ENCODE data around the gene CNOT4. TPM values are rescaled to one million over a fixed set of nuclear protein-coding genes. Genes with fewer than 3 reads are reported as not detected.

Gene CNOT4
- total and polyA plus RNA-seq, 2 of the 13 experiments (the other 11 are each of a cell fraction or from before 2014, with no cell fraction given) = 7.4 to 8.4 TPM

DNA sequence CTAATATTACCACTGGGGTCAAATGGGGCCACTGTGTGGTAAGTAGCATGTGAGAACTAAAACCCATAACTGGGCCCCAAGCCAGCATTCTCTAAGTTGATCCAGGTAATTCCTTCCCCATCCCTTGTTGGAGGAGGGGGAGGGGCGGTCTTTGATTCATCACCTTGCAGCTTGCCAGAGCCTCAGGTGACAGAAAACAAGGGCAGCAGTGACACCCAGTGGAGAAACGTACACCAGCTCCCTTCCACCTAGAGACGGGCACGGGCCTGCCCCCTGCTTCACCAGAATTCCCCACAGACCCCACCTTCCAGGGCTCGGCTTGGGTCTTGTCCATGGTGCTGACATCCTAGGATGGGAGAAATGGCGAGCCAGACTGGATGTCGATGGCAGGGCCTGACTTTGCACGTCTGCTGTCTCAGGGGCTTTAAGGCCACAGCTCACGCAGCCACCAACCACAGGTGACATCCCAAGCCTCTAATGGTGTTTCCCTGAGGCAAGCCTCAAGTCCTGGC lies 174.2 kb downstream of the CNOT4 start (continued):
- TF ChIP-seq, protein P1, sequence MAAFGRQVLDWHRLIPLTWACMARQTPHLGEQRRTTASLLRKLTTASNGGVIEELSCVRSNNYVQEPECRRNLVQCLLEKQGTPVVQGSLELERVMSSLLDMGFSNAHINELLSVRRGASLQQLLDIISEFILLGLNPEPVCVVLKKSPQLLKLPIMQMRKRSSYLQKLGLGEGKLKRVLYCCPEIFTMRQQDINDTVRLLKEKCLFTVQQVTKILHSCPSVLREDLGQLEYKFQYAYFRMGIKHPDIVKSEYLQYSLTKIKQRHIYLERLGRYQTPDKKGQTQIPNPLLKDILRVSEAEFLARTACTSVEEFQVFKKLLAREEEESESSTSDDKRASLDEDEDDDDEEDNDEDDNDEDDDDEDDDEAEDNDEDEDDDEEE (CRISPR knock-in tag; IDR thresholded peaks at IDR 0.05) = 0 out of 2 replicates have a peak, but pooled peaks have one; percentile 35
- TF ChIP-seq ZNF136 (CRISPR knock-in tag; IDR thresholded peaks at IDR 0.05; ENCODE audit: low read depth) (no peak), ZNF879 (CRISPR knock-in tag; IDR thresholded peaks at IDR 0.05) (no peak), IRX3 (CRISPR knock-in tag; IDR thresholded peaks at IDR 0.05; ENCODE audit: borderline replicate concordance, low read depth) (peak; percentile 85; the same call in 1 of the 2 replicates), ZBTB7B (CRISPR knock-in tag; IDR thresholded peaks at IDR 0.05) (peak; percentile 82), GPN1 (CRISPR knock-in tag; IDR thresholded peaks at IDR 0.05; ENCODE audit: borderline replicate concordance) (no peak), FUBP1 (CRISPR knock-in tag; IDR thresholded peaks at IDR 0.05; ENCODE audit: borderline replicate concordance) (no peak), SUZ12 (IDR thresholded peaks at IDR 0.05; ENCODE audit: low read depth, low read length) (no peak), ZNF33B (CRISPR knock-in tag; IDR thresholded peaks at IDR 0.05) (no peak), SMYD3 (CRISPR knock-in tag; IDR thresholded peaks at IDR 0.05) (0 out of 2 replicates have a peak, but pooled peaks have one; percentile 77), ZNF567 (CRISPR knock-in tag; IDR thresholded peaks at IDR 0.05; ENCODE audit: borderline replicate concordance) (no peak), MED13 (CRISPR knock-in tag; IDR thresholded peaks at IDR 0.05) (no peak), MYC (CRISPR knock-in tag; IDR thresholded peaks at IDR 0.05; ENCODE audit: borderline replicate concordance) (no peak), ZNF260 (CRISPR knock-in tag; IDR thresholded peaks at IDR 0.05; ENCODE audit: borderline replicate concordance, low read depth) (no peak), HNRNPLL (IDR thresholded peaks at IDR 0.05; ENCODE audit: low read depth, low read length, poor library complexity, severe bottlenecking) (no peak), TEAD2 (CRISPR knock-in tag; IDR thresholded peaks at IDR 0.05) (no peak), SMC3 (IDR thresholded peaks at IDR 0.05; ENCODE audit: low read length) (peak; percentile 87), ZNF230 (CRISPR knock-in tag; IDR thresholded peaks at IDR 0.05) (0 out of 2 replicates have a peak, but pooled peaks have one; percentile 50), ZNF350 (CRISPR knock-in tag; IDR thresholded peaks at IDR 0.05; ENCODE audit: borderline replicate concordance, low read depth) (0 out of 2 replicates have a peak, but pooled peaks have one; percentile 47), YY1 (IDR thresholded peaks at IDR 0.05; ENCODE audit: insufficient read depth, insufficient replicate concordance, low read depth, low read length) (peak; percentile 31), HNF4G (IDR thresholded peaks at IDR 0.05; ENCODE audit: borderline replicate concordance, low read depth, low read length) (no peak), HNF4G (CRISPR knock-in tag; IDR thresholded peaks at IDR 0.05; ENCODE audit: borderline replicate concordance, low read depth) (no peak), ZNF563 (CRISPR knock-in tag; IDR thresholded peaks at IDR 0.05) (peak; percentile 33; the same call in 1 of the 2 replicates), HDAC2 (CRISPR knock-in tag; IDR thresholded peaks at IDR 0.05) (peak; percentile 86; the same call in 1 of the 2 replicates), CC2D1A (CRISPR knock-in tag; IDR thresholded peaks at IDR 0.05) (no peak)
- TF ChIP-seq, protein P2, sequence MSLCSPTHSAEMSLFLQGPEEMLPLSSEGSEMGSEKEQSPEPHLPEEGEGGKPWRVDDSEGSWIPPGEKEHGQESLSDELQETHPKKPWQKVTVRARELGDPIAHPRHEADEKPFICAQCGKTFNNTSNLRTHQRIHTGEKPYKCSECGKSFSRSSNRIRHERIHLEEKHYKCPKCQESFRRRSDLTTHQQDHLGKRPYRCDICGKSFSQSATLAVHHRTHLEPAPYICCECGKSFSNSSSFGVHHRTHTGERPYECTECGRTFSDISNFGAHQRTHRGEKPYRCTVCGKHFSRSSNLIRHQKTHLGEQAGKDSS (CRISPR knock-in tag; IDR thresholded peaks at IDR 0.05; ENCODE audit: borderline replicate concordance, low read depth) = peak; percentile 59; the same call in 1 of the 2 replicates
- TF ChIP-seq, protein P3, sequence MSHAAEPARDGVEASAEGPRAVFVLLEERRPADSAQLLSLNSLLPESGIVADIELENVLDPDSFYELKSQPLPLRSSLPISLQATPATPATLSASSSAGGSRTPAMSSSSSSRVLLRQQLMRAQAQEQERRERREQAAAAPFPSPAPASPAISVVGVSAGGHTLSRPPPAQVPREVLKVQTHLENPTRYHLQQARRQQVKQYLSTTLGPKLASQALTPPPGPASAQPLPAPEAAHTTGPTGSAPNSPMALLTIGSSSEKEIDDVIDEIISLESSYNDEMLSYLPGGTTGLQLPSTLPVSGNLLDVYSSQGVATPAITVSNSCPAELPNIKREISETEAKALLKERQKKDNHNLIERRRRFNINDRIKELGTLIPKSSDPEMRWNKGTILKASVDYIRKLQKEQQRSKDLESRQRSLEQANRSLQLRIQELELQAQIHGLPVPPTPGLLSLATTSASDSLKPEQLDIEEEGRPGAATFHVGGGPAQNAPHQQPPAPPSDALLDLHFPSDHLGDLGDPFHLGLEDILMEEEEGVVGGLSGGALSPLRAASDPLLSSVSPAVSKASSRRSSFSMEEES (CRISPR knock-in tag; IDR thresholded peaks at IDR 0.05) = peak; percentile 78

Measured in HepG2 (cell line).